DOHH2 (cell line): ENCODE results near the gene HELZ.

Source experiments
- H3F3A ChIP-seq: fragments of 200-600 bp; sonication (generic), shearing (Covaris generic); 2 replicates; pipeline ENCODE4 v1.6.0; 2016; ENCODE audit warnings: antibody characterized with exemption, mild to moderate bottlenecking; ENCODE audit not compliant: control insufficient read depth, insufficient read depth
- H3K27ac ChIP-seq: fragments of 200-600 bp; sonication (generic); 2 replicates; pipeline ENCODE4 v1.5.1; 2014; ENCODE audit warnings: low read depth, mild to moderate bottlenecking, low read length, moderate library complexity
- H3K27me3 ChIP-seq: fragments of 200-600 bp; sonication (generic); 2 replicates; pipeline ENCODE4 v1.6.1; 2014; ENCODE audit warnings: mild to moderate bottlenecking, low read length, mixed read lengths; ENCODE audit not compliant: control insufficient read depth
- H3K36me3 ChIP-seq: fragments of 200-600 bp; sonication (generic); 2 replicates; pipeline ENCODE4 v1.6.1; 2014; ENCODE audit warnings: mild to moderate bottlenecking, low read length, moderate library complexity, mixed read lengths; ENCODE audit not compliant: control insufficient read depth
- H3K4me1 ChIP-seq: fragments of 200-600 bp; sonication (generic); 2 replicates; pipeline ENCODE4 v1.6.1; 2014; ENCODE audit warnings: mild to moderate bottlenecking, low read length, mixed read lengths; ENCODE audit not compliant: control insufficient read depth
- H3K4me2 ChIP-seq: fragments of 200-600 bp; sonication (generic); 2 replicates; pipeline ENCODE4 v1.6.0; 2014; ENCODE audit warnings: mild to moderate bottlenecking, low read length, moderate library complexity
- H3K4me3 ChIP-seq: fragments of 200-600 bp; sonication (generic); 2 replicates; pipeline ENCODE4 v1.5.1; 2014; ENCODE audit warnings: mild to moderate bottlenecking, low read length, mixed read lengths
- H3K79me2 ChIP-seq: fragments of 200-600 bp; sonication (generic); 2 replicates; pipeline ENCODE4 v1.6.1; 2014; ENCODE audit warnings: mild to moderate bottlenecking, low read length, mixed read lengths; ENCODE audit not compliant: control insufficient read depth
- H3K9me2 ChIP-seq: fragments of 200-600 bp; sonication (generic); replicated peaks from 2 replicates; pipeline ENCODE4 v1.6.1; 2014; ENCODE audit warnings: mild to moderate bottlenecking, low read length, mixed read lengths; ENCODE audit not compliant: control insufficient read depth
- H3K9me3 ChIP-seq: fragments of 200-600 bp; sonication (generic); 2 replicates; pipeline ENCODE4 v1.6.1; 2014; ENCODE audit warnings: antibody characterized with exemption, low read length, mixed read lengths; ENCODE audit not compliant: control insufficient read depth, insufficient read depth
- H4K20me1 ChIP-seq: fragments of 200-600 bp; sonication (generic); 2 replicates; pipeline ENCODE4 v1.6.0; 2014; ENCODE audit warnings: low read depth, mild to moderate bottlenecking, antibody characterized with exemption, low read length, moderate library complexity; ENCODE audit not compliant: control insufficient read depth, insufficient read depth
- EZH2phosphoT487 ChIP-seq: fragments of 200-600 bp; sonication (generic); IDR thresholded peaks from 2 replicates; pipeline ENCODE4 v1.6.1; 2017; ENCODE audit warnings: borderline replicate concordance, mild to moderate bottlenecking, antibody characterized with exemption, low read length, moderate library complexity, mixed read lengths
- TF ChIP-seq, protein P1 (sequence below): fragments of 200-600 bp; sonication (generic); IDR thresholded peaks from one replicate; pipeline ENCODE4 v1.5.1; 2014; ENCODE audit warnings: antibody characterized with exemption, mild to moderate bottlenecking, low read depth, low read length; ENCODE audit not compliant: poor library complexity, severe bottlenecking

Gene HELZ

GRCh38 chr17:67285360-67285759, 40.4 kb upstream of the HELZ start:
- Histone ChIP-seq H3K4me3 (no peak overlapping the region), H3K9me2 (no peaks in the 10 kb centered on the region), H4K20me1 (no peaks in the 10 kb centered on the region), H3K27me3 (no peaks in the 10 kb centered on the region), H3K4me1 (peaks cover 6% of the 10 kb centered on the region), H3F3A (no peaks in the 10 kb centered on the region), H3K79me2 (no peaks in the 10 kb centered on the region), H3K4me2 (no peak overlapping the region), H3K36me3 (no peaks in the 10 kb centered on the region), H3K27ac (no peak overlapping the region), H3K9me3 (no peaks in the 10 kb centered on the region)
- TF ChIP-seq EZH2phosphoT487, result no peak
- TF ChIP-seq, protein P1, sequence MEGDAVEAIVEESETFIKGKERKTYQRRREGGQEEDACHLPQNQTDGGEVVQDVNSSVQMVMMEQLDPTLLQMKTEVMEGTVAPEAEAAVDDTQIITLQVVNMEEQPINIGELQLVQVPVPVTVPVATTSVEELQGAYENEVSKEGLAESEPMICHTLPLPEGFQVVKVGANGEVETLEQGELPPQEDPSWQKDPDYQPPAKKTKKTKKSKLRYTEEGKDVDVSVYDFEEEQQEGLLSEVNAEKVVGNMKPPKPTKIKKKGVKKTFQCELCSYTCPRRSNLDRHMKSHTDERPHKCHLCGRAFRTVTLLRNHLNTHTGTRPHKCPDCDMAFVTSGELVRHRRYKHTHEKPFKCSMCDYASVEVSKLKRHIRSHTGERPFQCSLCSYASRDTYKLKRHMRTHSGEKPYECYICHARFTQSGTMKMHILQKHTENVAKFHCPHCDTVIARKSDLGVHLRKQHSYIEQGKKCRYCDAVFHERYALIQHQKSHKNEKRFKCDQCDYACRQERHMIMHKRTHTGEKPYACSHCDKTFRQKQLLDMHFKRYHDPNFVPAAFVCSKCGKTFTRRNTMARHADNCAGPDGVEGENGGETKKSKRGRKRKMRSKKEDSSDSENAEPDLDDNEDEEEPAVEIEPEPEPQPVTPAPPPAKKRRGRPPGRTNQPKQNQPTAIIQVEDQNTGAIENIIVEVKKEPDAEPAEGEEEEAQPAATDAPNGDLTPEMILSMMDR, result no peak

GRCh38 chr17:67283731-67284516, 38.9 kb upstream of the HELZ start:
- no peaks in the 10 kb centered on the region for H3K79me2 ChIP-seq
- H3K9me2 ChIP-seq, result no peaks in the 10 kb centered on the region
- H3K27ac ChIP-seq, result no peak overlapping the region
- no peaks in the 10 kb centered on the region for H3K9me3 ChIP-seq
- H4K20me1 ChIP-seq, result no peaks in the 10 kb centered on the region
- no peak for TF ChIP-seq EZH2phosphoT487
- TF ChIP-seq, protein P1, result no peak
- H3K4me1 ChIP-seq, result no peaks in the 10 kb centered on the region
- no peaks in the 10 kb centered on the region for H3K36me3 ChIP-seq
- no peak overlapping the region for H3K4me2 ChIP-seq
- no peak overlapping the region for H3K4me3 ChIP-seq
- no peaks in the 10 kb centered on the region for H3F3A ChIP-seq
- H3K27me3 ChIP-seq, result no peaks in the 10 kb centered on the region

- Histone ChIP-seq H3K4me1 (no peaks in the 10 kb centered on the region), H3K27ac (no peak overlapping the region), H3F3A (no peaks in the 10 kb centered on the region), H4K20me1 (no peaks in the 10 kb centered on the region), H3K9me2 (no peaks in the 10 kb centered on the region), H3K36me3 (no peaks in the 10 kb centered on the region), H3K9me3 (no peaks in the 10 kb centered on the region), H3K27me3 (no peaks in the 10 kb centered on the region), H3K4me2 (no peak overlapping the region), H3K79me2 (no peaks in the 10 kb centered on the region), H3K4me3 (no peak overlapping the region)
- TF ChIP-seq EZH2phosphoT487, result no peak
- TF ChIP-seq, protein P1, result no peak
Observed at GRCh38 chr17:67281743-67282142, 36.7 kb upstream of the HELZ start.
